Small intestine (tissue), 16 donors: ENCODE data around the gene CD1D. TPM values are rescaled to one million over a fixed set of nuclear protein-coding genes. Genes with fewer than 3 reads are reported as not detected.

Source experiments
- DNase-seq, 2 donors: peaks; one replicate each; pipeline versions ENCODE4 v3.0.0 to v3.0.0-alpha.2; 2013
- FAIRE-seq: peaks from 2 replicates; lab custom pipeline; 2012; peaks lifted over from hg19 to GRCh38; lab: Jason Lieb, UNC
- H3K27ac ChIP-seq, 3 donors: one replicate each; pipeline ENCODE4 v1.5.1; 2013; ENCODE audit warnings: low read length in 2 of 3, mild to moderate bottlenecking in 2 of 3, control low read depth in 1 of 3, inconsistent platforms in 1 of 3, low read depth in 1 of 3, moderate library complexity in 1 of 3
- H3K27me3 ChIP-seq, 3 donors: one replicate each; pipeline ENCODE4 v1.6.1; 2013; ENCODE audit warnings: low read length in 3 of 3, inconsistent platforms in 1 of 3; ENCODE audit not compliant: control insufficient read depth in 3 of 3, insufficient read depth in 3 of 3
- H3K36me3 ChIP-seq, 3 donors: one replicate each; pipeline ENCODE4 v1.6.1; 2013; ENCODE audit warnings: low read length in 3 of 3, inconsistent platforms in 1 of 3, low read depth in 1 of 3, mild to moderate bottlenecking in 1 of 3, moderate library complexity in 1 of 3; ENCODE audit not compliant: control insufficient read depth in 3 of 3, insufficient read depth in 2 of 3
- H3K4me1 ChIP-seq, 3 donors: one replicate each; pipeline ENCODE4 v1.6.1; 2013; ENCODE audit warnings: low read length in 2 of 3, inconsistent platforms in 1 of 3, low read depth in 1 of 3, mild to moderate bottlenecking in 1 of 3, moderate library complexity in 1 of 3; ENCODE audit not compliant: control insufficient read depth in 3 of 3, insufficient read depth in 2 of 3
- H3K4me3 ChIP-seq, 3 donors: one replicate each; pipeline ENCODE4 v1.5.1; 2013; ENCODE audit warnings: low read length in 3 of 3, control low read depth in 1 of 3, inconsistent platforms in 1 of 3, low read depth in 1 of 3, mild to moderate bottlenecking in 1 of 3, moderate library complexity in 1 of 3
- H3K9me3 ChIP-seq, 2 donors: one replicate each; pipeline ENCODE4 v1.6.1; 2013; ENCODE audit warnings: low read depth in 1 of 2, low read length in 1 of 2; ENCODE audit not compliant: control insufficient read depth in 2 of 2, insufficient read depth in 1 of 2
- WGBS, 3 donors: extraction: QIAGEN DNeasy Blood & Tissue Kit; methylation state at CpG; one replicate each; pipeline ENCODE4 v1.1.7; 2013; 5-methylcytosine and 5-hydroxymethylcytosine counted together
- long read RNA-seq, 10 donors: transcript quantifications; one replicate each; lab custom pipeline, GENCODE V29; 2026
- polyA plus RNA-seq, 4 donors: library from polyadenylated mRNA; stranded (reverse) in 3 of 4; unstranded in 1 of 4; fragments of 200-250 nt in 3 of 4; fragments of 120-200 nt in 1 of 4; gene quantifications; one replicate each; pipeline versions ENCODE4 v1.2.1 to v1.2.3, GENCODE V29; 2013
- donor health status: healthy with polysubstance abuse.
- donor health status: control.
- donor health status: control.
- donor health status: Bipolar disorder and iron deficiency.
- donor health status: healthy.

The CD1D gene
- 10 to 100 TPM in 1 of 4 donors, 1 to 10 TPM in 3; 5.9 to 15.0 (median 8.7) TPM for polyA plus RNA-seq
- long read RNA-seq, donor 1: 0 reads
- long read RNA-seq, donor 2: 0 reads
- long read RNA-seq, donor 3: 0 reads
- long read RNA-seq, donor 4: 0 reads
- long read RNA-seq, donor 5: 0 reads
- long read RNA-seq, donor 6: 0 reads
- long read RNA-seq, donor 7: 0 reads
- long read RNA-seq, donor 8: 0 reads
- long read RNA-seq, donor 9: 0 reads
- long read RNA-seq, donor 10: 0 reads

GRCh38 chr1:158180741-158181576 is at the start of gene CD1D:
TSS of gene CD1D (plus strand) at chr1:158180895. CDS start at chr1:158181102, 207 bp downstream.
- H3K27me3 ChIP-seq: peaks cover 0 to 26% (median 2%) of the 10 kb centered on the region in 3 donors
- no peaks in the 10 kb centered on the region for H3K9me3 ChIP-seq
- DNase-seq (peak; percentile 47 to 73), FAIRE-seq (no peak)
- peaks cover 0 to 18% (median 1%) of the 10 kb centered on the region in 3 donors for H3K4me1 ChIP-seq
- H3K4me3 ChIP-seq: peak within 1 kb of the TSS; percentile 43 to 64 (median 58)
- WGBS, 3 donors: 0 to 2% (median 1%) methylated on average over 50 to 63 of the region's 63 CpGs
- H3K27ac ChIP-seq: peak within 1 kb of the TSS in 2 of 3 donors; percentile 50 to 67
- peaks cover 0 to 2% (median 0%) of the 10 kb centered on the region in 3 donors for H3K36me3 ChIP-seq

GRCh38 chr1:158131217-158131616 is 49.5 kb upstream of the CD1D start:
- Histone ChIP-seq H3K36me3 (no peaks in the 10 kb centered on the region), H3K9me3 (no peaks in the 10 kb centered on the region), H3K27ac (no peak overlapping the region), H3K27me3 (no peaks in the 10 kb centered on the region), H3K4me3 (no peak overlapping the region), H3K4me1 (no peaks in the 10 kb centered on the region)
- DNase-seq (no peak), FAIRE-seq (no peak)
- 80 to 87% (median 87%) methylated on average over 3 of the region's 3 CpGs for WGBS, 3 donors

- Histone ChIP-seq H3K27me3 (no peaks in the 10 kb centered on the region), H3K4me3 (no peak overlapping the region), H3K36me3 (no peaks in the 10 kb centered on the region), H3K9me3 (no peaks in the 10 kb centered on the region), H3K4me1 (no peaks in the 10 kb centered on the region), H3K27ac (no peak overlapping the region)
- FAIRE-seq: no peak
- 81 to 97% (median 93%) methylated on average over 3 of the region's 3 CpGs for WGBS, 3 donors
- peak in 1 of 2 donors; percentile 10 for DNase-seq
These were observed 39.9 kb upstream of the CD1D start for GRCh38 chr1:158140764-158141192.

- Histone ChIP-seq H3K36me3 (no peaks in the 10 kb centered on the region), H3K4me3 (no peak overlapping the region), H3K4me1 (no peaks in the 10 kb centered on the region), H3K27me3 (no peaks in the 10 kb centered on the region), H3K9me3 (no peaks in the 10 kb centered on the region), H3K27ac (no peak overlapping the region)
- FAIRE-seq (no peak), DNase-seq (no peak)
These were observed 35.4 kb upstream of the CD1D start for GRCh38 chr1:158145173-158145719.

- DNase-seq: no peak
- Histone ChIP-seq H3K4me1 (peaks cover 0 to 2% (median 0%) of the 10 kb centered on the region in 3 donors), H3K4me3 (no peak overlapping the region), H3K27ac (peak overlapping the region in 1 of 3 donors; percentile 17), H3K27me3 (no peaks in the 10 kb centered on the region), H3K36me3 (no peaks in the 10 kb centered on the region), H3K9me3 (no peaks in the 10 kb centered on the region)
- WGBS, 3 donors: 79 to 85% (median 83%) methylated on average over 6 of the region's 6 CpGs
- FAIRE-seq: no peak
These were observed 34.5 kb upstream of the CD1D start for GRCh38 chr1:158146165-158146564.

GRCh38 chr1:158146739-158147138 is 34.0 kb upstream of the CD1D start:
- H3K4me3 ChIP-seq: no peak overlapping the region
- 83 to 94% (median 88%) methylated on average over 2 of the region's 2 CpGs for whole genome bisulfite sequencing, 3 donors
- no peaks in the 10 kb centered on the region for H3K27me3 ChIP-seq
- no peaks in the 10 kb centered on the region for H3K36me3 ChIP-seq
- FAIRE-seq: no peak
- no peak overlapping the region for H3K27ac ChIP-seq
- peaks cover 0 to 2% (median 0%) of the 10 kb centered on the region in 3 donors for H3K4me1 ChIP-seq
- H3K9me3 ChIP-seq: no peaks in the 10 kb centered on the region
- DNase-seq: no peak

- Histone ChIP-seq H3K9me3 (no peaks in the 10 kb centered on the region), H3K4me1 (peaks cover 0 to 2% (median 0%) of the 10 kb centered on the region in 3 donors), H3K27me3 (no peaks in the 10 kb centered on the region), H3K27ac (peak overlapping the region in 1 of 3 donors; percentile 18), H3K36me3 (no peaks in the 10 kb centered on the region), H3K4me3 (no peak overlapping the region)
- no peak for DNase-seq
- FAIRE-seq: no peak
- 46 to 76% (median 73%) methylated on average over 2 of the region's 2 CpGs for WGBS, 3 donors
These were observed 33.3 kb upstream of the CD1D start for GRCh38 chr1:158147401-158147800.

- H3K27me3 ChIP-seq: no peaks in the 10 kb centered on the region
- no peaks in the 10 kb centered on the region for H3K36me3 ChIP-seq
- no peak overlapping the region for H3K4me3 ChIP-seq
- H3K4me1 ChIP-seq: peaks cover 0 to 2% (median 0%) of the 10 kb centered on the region in 3 donors
- no peak for FAIRE-seq
- 74 to 85% (median 78%) methylated on average over 3 of the region's 3 CpGs for WGBS, 3 donors
- H3K9me3 ChIP-seq: no peaks in the 10 kb centered on the region
- no peak for DNase-seq
- peak overlapping the region in 1 of 3 donors; percentile 18 for H3K27ac ChIP-seq
These were observed 32.8 kb upstream of the CD1D start for GRCh38 chr1:158147869-158148268.
